ENCODE data around the gene TAGLN. TPM values are rescaled to one million over a fixed set of nuclear protein-coding genes. Genes with fewer than 3 reads are reported as not detected.

The TAGLN gene
- total and polyA plus RNA-seq, 9 of the 15 experiments (the other 6 are each of a cell fraction or from before 2014, with no cell fraction given): 0.21 to 4.9 (median 1.1) TPM

DNA sequence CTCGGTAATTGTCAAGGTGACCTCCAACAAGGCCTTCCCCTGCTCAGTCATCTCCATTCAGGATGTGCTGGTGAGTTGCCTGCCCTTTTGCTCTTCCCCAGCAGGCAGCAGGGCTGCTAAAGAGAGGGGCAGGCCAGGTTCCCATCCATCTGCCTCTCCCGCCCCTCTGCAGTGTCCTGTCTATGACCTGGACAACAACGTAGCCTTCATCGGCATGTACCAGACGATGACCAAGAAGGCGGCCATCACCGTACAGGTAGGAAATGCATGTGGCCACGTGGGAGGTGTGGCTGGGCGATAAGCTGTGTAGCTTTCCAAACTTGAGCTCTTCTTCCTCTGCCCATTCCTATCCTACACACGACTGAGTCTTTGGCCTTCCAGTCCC, 16.6 kb upstream of the TAGLN start:
- Histone ChIP-seq H3K4me1 (replicated peaks in 1 of 2; ENCODE audit: control insufficient read depth in 2 of 2, insufficient read depth in 2 of 2, low read length in 2 of 2) (peaks cover 24 to 38% of the 10 kb centered on the region in 2 experiments), H3K36me3 (ENCODE audit: control insufficient read depth, insufficient read depth, low read length) (peaks cover 22% of the 10 kb centered on the region), H3K9ac (ENCODE audit: insufficient read depth in 1 of 2, low read depth in 2 of 2, low read length in 2 of 2) (no peak overlapping the region), H3K4me2 (ENCODE audit: insufficient read depth, low read length) (no peak overlapping the region), H3K9me3 (replicated peaks; ENCODE audit: control insufficient read depth, insufficient read depth, low read depth, low read length) (no peaks in the 10 kb centered on the region), H3K79me2 (ENCODE audit: control insufficient read depth, insufficient read depth, low read length) (peaks cover 18% of the 10 kb centered on the region), H3K4me3 (no peak overlapping the region), H3K27ac (ENCODE audit: extremely low read depth, low read depth, low read length) (no peak overlapping the region), H2AFZ (ENCODE audit: low read depth, low read length) (no peak overlapping the region), H4K20me1 (replicated peaks; ENCODE audit: control insufficient read depth, insufficient read depth, low read length) (no peaks in the 10 kb centered on the region), H3K9me1 (ENCODE audit: control insufficient read depth, insufficient read depth, low read length) (no peaks in the 10 kb centered on the region), H3K27me3 (ENCODE audit: control insufficient read depth in 2 of 2, insufficient read depth in 2 of 2, low read length in 2 of 2) (no peaks in the 10 kb centered on the region)
- no peak for DNase-seq (ENCODE audit: extremely low read depth in 1 of 4, low spot score in 3 of 4)
- no peak for ATAC-seq
- CTCF ChIA-PET (ENCODE audit: low intra/inter-chr PET ratio): interaction anchor here (2.9 kb wide), 1 partner anchor 44 kb away, joined by 12 read pairs; no protein-coding TSS in a partner anchor
- BruUV-seq (replicated peaks): no TSS peak
- TF ChIP-seq ZC3H11A (IDR thresholded peaks at IDR 0.05; ENCODE audit: low read depth, low read length) (no peak), SMARCA5 (IDR thresholded peaks at IDR 0.05) (no peak), RBM34 (IDR thresholded peaks at IDR 0.05; ENCODE audit: borderline replicate concordance, insufficient read depth, low read length) (no peak), PCBP1 (IDR thresholded peaks at IDR 0.05; ENCODE audit: low read depth, low read length, poor library complexity, severe bottlenecking) (no peak), KLF16 (IDR thresholded peaks at IDR 0.05) (no peak), NELFE (IDR thresholded peaks at IDR 0.05; ENCODE audit: insufficient read depth, insufficient read length) (no peak), RAD51 (IDR thresholded peaks at IDR 0.05; ENCODE audit: borderline replicate concordance, low read depth) (no peak), SIN3A (IDR thresholded peaks at IDR 0.05; ENCODE audit: borderline replicate concordance in 2 of 2, control insufficient read depth in 1 of 2, low read depth in 2 of 2, low read length in 2 of 2) (no peak), RBM14 (IDR thresholded peaks at IDR 0.05; ENCODE audit: borderline replicate concordance, insufficient read depth, low read depth, low read length) (no peak), RBFOX2 (IDR thresholded peaks at IDR 0.05; ENCODE audit: low read depth, low read length) (no peak), ARID1B (IDR thresholded peaks at IDR 0.05) (no peak), KAT8 (IDR thresholded peaks at IDR 0.05; ENCODE audit: low read depth) (no peak)
- TF ChIP-seq, protein P1, sequence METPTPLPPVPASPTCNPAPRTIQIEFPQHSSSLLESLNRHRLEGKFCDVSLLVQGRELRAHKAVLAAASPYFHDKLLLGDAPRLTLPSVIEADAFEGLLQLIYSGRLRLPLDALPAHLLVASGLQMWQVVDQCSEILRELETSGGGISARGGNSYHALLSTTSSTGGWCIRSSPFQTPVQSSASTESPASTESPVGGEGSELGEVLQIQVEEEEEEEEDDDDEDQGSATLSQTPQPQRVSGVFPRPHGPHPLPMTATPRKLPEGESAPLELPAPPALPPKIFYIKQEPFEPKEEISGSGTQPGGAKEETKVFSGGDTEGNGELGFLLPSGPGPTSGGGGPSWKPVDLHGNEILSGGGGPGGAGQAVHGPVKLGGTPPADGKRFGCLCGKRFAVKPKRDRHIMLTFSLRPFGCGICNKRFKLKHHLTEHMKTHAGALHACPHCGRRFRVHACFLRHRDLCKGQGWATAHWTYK (CRISPR knock-in tag; IDR thresholded peaks at IDR 0.05): no peak
- TF ChIP-seq, protein P2, sequence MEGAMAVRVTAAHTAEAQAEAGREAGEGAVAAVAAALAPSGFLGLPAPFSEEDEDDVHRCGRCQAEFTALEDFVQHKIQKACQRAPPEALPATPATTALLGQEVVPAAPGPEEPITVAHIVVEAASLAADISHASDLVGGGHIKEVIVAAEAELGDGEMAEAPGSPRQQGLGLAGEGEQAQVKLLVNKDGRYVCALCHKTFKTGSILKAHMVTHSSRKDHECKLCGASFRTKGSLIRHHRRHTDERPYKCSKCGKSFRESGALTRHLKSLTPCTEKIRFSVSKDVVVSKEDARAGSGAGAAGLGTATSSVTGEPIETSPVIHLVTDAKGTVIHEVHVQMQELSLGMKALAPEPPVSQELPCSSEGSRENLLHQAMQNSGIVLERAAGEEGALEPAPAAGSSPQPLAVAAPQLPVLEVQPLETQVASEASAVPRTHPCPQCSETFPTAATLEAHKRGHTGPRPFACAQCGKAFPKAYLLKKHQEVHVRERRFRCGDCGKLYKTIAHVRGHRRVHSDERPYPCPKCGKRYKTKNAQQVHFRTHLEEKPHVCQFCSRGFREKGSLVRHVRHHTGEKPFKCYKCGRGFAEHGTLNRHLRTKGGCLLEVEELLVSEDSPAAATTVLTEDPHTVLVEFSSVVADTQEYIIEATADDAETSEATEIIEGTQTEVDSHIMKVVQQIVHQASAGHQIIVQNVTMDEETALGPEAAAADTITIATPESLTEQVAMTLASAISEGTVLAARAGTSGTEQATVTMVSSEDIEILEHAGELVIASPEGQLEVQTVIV (CRISPR knock-in tag; IDR thresholded peaks at IDR 0.05; ENCODE audit: borderline replicate concordance): no peak
- 92% methylated on average over 10 of the region's 10 CpGs for WGBS (ENCODE audit: insufficient coverage, low coverage, missing lambda C conversion rate)
- POLR2A ChIA-PET: interaction anchor here (1.0 kb wide), 1 partner anchor 10 kb away, joined by 5 read pairs; no protein-coding TSS in a partner anchor
- intact Hi-C loops (cut with micrococcal nuclease): no loop called here
- FAIRE-seq: no peak
- in situ Hi-C loops (cut with MboI): no loop called here

All from K562 (cell line).